DND-41 (cell line): ENCODE measurements around the gene NAP1L5.

ENCODE experiments used
- CTCF ChIP-seq: IDR thresholded peaks from 2 replicates; pipeline ENCODE4 v1.5.1; 2012; ENCODE audit warnings: borderline replicate concordance, low read length, moderate library complexity, mild to moderate bottlenecking; ENCODE audit not compliant: poor library complexity, severe bottlenecking; ENCODE audit errors: extremely low read depth
- EZH2 ChIP-seq: IDR thresholded peaks from 3 replicates; pipeline ENCODE4 v1.6.1; 2012; ENCODE audit warnings: borderline replicate concordance, low read depth, mild to moderate bottlenecking, moderate library complexity, low read length, inconsistent platforms; ENCODE audit not compliant: severe bottlenecking

- TF ChIP-seq CTCF (no peak), EZH2 (no peak)
Observed at GRCh38 chr4:88734403-88734949, 36.8 kb upstream of the NAP1L5 start.
